GM18868 (cell line): ENCODE results near the gene DBX1.
"Not testable (repeated sequence)": the region's sequence is repeated elsewhere in the genome, so short reads cannot be mapped to it uniquely, and the experiment has no call there.

Source experiments
- ATAC-seq: cut with Tn5 transposase; IDR thresholded peaks from one replicate; pipeline ENCODE4 v1.9.1; 2021; ENCODE audit warnings: mild to moderate bottlenecking, moderate library complexity; ENCODE audit not compliant: unreplicated experiment

Gene DBX1, protein sequence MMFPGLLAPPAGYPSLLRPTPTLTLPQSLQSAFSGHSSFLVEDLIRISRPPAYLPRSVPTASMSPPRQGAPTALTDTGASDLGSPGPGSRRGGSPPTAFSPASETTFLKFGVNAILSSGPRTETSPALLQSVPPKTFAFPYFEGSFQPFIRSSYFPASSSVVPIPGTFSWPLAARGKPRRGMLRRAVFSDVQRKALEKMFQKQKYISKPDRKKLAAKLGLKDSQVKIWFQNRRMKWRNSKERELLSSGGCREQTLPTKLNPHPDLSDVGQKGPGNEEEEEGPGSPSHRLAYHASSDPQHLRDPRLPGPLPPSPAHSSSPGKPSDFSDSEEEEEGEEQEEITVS

DNA sequence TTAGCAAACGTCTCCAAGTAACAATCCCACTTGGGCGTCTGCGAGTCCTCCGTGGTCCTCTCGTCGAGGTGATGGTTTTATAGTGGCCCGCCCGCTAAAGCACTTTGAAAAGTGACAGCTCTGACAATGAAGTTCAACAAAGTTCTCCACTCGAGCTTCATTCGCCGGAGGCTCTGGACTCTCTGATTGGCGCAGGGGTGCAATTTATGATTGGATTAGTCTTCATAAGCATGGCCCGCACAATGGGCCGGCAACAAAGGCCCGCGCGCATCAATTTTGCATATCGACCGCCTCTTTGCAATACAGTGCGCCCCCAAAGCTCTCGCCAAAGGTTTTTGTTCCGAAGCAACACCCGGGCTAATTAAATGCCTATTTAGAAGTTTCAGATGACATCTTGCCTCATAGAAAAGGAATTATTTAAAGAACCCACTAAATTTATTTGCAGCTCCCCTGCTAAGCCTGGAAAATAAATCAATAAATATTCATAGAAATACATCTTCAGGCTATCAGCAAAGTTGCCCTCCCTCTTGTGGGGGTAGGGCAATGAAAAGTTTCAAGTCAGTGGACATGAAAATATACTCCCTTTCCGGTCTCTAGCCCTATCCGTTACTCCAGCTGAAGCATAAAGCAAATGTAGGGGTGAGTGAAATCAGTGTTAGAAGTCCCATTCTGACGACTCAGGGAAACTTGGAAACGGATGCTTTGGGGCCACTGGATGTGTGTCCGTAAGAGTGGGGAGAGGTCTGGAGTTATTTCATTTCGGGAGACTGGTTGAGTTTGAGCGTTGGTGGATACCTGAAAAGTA, at the start of gene DBX1:
Gene DBX1 (minus strand): TSS at position 51 of the 805 bp plus-strand sequence. CDS start 151 bp downstream, outside the sequence.
- no peak for ATAC-seq

- no peak for ATAC-seq
Observed at GRCh38 chr11:20208622-20209111, 48.4 kb upstream of the DBX1 start.

- no peak for ATAC-seq
Observed at GRCh38 chr11:20207781-20208621, 47.7 kb upstream of the DBX1 start.

- no peak for ATAC-seq
Observed at GRCh38 chr11:20205807-20206206, 45.5 kb upstream of the DBX1 start.

DNA sequence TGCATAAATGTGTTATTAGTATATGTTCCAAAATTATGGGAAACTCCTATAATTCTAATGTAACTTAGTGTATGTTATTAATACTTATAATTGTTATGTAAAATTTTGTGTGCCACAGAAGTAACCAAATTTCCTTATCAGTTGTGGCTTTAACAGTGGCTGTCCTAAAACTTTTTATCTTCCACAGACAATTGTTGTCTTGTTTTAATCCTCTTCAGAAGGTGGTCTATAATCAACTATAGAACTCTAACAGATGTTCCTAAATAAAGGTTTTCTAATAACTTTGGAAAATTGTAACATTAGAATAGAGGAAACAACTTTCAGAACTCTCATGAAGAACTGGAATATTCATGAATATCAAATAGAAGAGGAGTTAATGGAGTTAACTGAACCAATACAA, 44.4 kb upstream of the DBX1 start:
- ATAC-seq, result no peak

GRCh38 chr11:20203831-20204230, 43.6 kb upstream of the DBX1 start:
- no peak for ATAC-seq

GRCh38 chr11:20201231-20201630, 41.0 kb upstream of the DBX1 start:
- ATAC-seq, result no peak

- not testable (repeated sequence) for ATAC-seq
Observed at GRCh38 chr11:20200331-20200955, 40.2 kb upstream of the DBX1 start.

DNA sequence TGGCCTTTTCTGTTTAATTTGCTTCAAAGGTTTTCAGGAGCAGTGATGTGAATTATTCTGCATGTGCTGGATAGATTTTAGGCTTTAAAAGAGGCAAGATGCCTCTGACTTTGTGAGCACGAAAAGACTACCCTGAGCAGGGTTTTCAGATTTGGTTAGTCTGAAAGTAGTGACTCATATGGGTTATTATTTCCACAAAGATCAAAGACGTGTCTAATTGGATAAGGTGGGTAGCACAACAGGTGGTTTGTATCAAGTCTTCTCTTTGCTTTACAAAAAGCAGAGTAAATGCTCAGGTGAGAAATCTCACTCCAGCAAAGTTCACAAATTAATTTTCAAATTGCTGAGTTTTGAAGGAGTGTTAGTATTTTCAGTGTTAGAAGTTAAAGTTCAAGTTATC, 37.6 kb upstream of the DBX1 start:
- ATAC-seq, result peak; percentile 88

DNA sequence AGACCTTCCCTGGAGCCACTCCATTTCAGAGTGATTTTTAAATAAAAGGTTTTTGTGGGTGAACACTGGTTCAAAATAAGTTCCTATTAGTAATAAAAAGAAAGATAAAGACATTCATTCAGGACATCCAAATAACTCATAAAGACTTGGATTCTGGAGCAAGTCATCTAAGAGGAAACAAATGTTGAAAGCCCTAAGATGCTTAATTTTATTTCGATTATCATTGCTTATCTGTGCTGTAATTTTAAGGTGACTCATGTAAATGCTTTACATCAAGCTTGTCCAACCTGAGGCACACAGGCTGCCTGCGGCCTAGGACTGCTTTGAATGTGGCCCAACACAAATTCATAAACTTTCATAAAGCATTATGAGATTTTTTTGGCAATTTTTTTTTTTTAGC, 34.2 kb upstream of the DBX1 start:
- no peak for ATAC-seq

DNA sequence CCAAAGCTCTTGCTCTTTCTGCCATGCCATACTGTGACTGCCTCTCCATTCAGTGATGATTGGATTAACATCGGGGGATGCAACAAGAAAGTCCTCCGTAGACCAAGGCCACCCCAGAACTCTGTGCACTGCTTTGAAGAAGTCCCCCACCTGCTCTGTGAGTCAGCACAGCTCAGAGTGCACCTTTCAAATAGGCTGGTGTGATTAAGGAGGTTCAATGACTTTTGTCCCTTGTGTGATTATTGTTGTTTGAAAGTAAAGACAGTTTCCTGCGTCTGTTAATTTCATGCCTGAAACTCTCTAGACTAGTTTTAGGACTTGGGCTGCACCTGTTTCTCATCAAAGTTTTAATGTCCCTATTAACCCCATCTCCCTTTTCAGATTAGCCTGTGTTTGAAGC, 33.0 kb upstream of the DBX1 start:
- no peak for ATAC-seq

- no peak for ATAC-seq
Observed at GRCh38 chr11:20192641-20193040, 32.4 kb upstream of the DBX1 start.

- no peak for ATAC-seq
Observed at GRCh38 chr11:20192151-20192550, 31.9 kb upstream of the DBX1 start.

GRCh38 chr11:20178976-20179375, 18.7 kb upstream of the DBX1 start:
- ATAC-seq, result no peak

GRCh38 chr11:20177136-20177535, 16.9 kb upstream of the DBX1 start:
- no peak for ATAC-seq

- ATAC-seq, result no peak
Observed at GRCh38 chr11:20172721-20173447, 12.6 kb upstream of the DBX1 start.

DNA sequence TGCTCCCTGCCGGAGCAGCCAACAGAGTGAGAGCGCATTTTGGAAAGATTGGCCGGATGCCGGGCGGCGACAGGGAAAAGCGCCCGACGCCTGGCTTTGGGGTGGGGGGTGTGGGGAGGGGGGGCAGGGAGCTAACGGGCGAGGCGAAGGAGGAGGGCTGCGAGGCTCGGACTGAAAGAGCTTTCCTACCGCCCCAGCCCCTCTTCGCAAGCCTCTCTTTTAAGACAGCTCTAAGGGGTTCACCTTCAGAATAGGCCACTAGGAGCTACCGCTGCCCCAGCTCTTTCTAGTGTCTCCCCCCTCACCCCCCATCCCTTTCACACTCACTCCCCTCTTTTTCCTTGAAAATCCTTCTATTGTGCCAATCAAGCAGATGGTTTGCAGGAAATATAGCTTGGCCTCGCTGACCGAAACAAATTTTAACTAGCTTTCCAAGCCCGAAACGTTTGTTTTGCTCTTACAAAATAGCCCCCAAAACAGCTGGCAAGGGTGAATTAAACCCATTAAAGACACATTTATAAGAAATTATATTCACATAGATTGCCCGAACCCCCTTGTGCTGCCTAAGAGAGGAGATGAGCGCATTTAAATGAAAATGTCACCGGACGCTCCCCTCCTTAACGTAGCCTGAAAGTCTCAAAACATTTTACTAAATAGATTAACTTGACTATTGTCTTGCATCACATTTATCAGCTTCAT, 3.7 kb upstream of the DBX1 start:
- ATAC-seq, result no peak

DNA sequence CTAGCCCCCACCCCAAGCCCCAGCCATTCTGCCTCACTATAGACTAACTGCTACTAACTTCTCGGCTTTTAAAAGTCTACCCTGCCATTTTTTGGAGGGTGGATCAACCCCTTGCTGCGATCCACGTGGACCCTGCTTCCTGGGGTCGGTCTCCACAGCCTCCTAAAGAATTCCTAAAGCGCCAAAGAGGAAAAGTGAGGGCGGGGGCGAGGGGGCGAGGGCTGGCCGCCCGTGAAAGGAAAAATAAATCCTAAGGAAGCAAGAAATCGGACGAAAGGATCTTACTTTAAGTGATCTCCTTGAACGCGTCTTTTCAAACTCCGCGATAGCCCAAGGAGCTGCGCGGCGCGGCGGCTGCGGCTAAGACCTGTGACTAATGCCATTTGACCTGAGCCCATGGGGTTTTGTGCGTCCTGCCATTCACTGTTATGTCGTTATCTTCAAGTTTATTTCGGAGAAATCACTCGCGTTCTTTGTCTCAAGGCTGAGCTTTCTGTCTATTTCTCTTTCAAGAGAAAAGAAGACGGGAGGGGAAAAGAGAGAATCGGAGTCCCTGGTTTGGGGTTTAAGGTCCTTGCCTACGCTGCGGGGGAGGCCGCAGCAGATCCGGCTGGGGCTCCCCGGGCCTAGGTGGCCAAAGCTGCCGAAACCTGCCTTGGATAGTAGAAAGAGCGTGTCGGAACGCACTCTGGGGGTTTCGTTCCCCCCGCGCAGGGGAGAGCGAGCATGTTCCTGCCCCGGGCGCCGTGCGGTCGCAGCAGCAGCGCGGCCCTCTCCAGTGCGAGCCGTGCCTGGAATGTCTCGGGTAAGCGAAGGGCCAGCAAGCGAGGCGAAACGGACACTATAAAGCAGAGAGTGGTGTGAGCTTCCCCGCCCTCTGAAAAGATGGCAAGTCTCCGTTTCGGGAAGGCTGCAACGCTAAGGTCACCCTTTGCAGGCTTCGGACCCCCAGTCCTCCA, 2.8 kb upstream of the DBX1 start:
- ATAC-seq, result no peak
